GM19324 (cell line): ENCODE data around the gene GMPPB.
A peak's percentile ranks its signal among the peaks of the same experiment; 100 is the strongest.

Source experiments
- ATAC-seq: cut with Tn5 transposase; IDR thresholded peaks from one replicate; pipeline ENCODE4 v1.9.1; 2021; ENCODE audit warnings: mild to moderate bottlenecking, moderate library complexity; ENCODE audit not compliant: unreplicated experiment, low FRiP score

The GMPPB gene

DNA sequence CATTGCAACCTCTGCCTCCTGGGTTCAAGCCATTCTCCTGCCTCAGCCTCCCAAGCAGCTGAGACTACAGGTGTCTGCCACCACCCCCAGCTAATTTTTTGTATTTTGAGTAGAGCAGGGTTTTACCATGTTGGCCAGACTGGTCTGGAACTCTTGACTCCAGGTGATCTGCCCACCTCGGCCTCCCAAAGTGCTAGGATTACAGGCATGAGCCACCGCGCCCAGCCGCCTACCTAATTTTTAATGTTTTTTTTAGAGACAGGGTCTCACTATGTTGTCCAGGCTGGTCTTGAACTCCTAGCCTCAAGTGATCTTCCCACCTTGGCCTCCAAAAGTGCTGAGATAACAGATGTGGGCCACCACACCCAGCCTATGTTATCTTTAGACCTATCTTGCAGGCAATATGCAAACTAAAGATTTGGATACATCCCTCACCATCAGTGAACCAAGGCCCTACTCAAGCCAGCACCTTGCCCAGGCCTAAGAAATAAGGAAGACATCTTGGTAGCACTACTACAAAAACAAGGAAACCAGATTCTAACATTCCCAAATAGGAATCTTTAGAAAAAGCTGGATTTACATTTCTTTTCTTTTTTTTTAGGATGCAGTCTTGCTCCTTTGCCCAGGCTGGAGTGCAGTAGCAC is 6.3 kb upstream of the GMPPB start:
- ATAC-seq, result no peak

DNA sequence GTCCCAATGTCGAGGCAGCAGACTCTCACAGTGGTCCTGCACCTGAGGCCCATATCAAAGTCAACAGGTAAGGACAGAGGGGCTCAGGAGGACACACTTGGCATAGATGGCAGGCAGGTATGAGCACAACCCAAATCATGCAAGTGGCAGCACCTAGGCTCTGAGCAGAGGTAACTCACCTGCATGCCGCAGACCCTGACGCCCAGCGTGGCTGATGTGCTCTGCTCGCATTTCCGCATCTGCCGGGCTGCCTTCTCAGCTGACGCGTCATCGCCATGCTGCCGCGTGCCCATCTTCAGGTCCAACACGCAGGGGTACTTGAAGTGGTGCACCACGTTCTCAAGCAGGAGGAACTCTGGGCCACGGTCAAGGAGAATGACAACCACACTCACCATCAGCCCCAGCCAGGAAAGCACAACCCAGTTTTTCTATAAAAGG is 4.2 kb upstream of the GMPPB start:
- no peak for ATAC-seq

GRCh38 chr3:49727154-49727923 is 3.6 kb upstream of the GMPPB start:
- no peak for ATAC-seq

GRCh38 chr3:49725906-49726681 is 2.3 kb upstream of the GMPPB start:
- no peak for ATAC-seq

GRCh38 chr3:49724586-49724985 is 835 bp upstream of the GMPPB start:
- ATAC-seq, result no peak

DNA sequence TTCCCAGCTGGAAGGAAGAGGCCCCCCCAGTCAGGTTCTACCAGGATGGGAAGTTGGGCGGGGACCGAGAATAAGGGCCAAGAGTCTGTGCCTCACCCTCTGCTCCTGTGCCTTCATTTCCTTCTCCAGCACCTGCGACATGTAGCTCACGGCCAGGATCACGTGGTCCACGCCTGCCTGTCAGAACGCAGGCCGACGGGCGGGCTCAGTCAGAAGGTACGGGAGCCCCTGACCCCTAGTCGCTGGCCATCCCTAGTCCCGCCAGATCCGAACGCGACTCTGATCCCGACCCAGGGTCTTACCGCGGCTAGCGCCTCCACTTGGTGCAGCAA is 489 bp downstream of the GMPPB start:
- peak; percentile 4 for ATAC-seq

- ATAC-seq, result no peak
These were observed 855 bp downstream of the GMPPB start for GRCh38 chr3:49722896-49723295.

GRCh38 chr3:49721896-49722781 is 1.6 kb downstream of the GMPPB start:
- ATAC-seq, result no peak

DNA sequence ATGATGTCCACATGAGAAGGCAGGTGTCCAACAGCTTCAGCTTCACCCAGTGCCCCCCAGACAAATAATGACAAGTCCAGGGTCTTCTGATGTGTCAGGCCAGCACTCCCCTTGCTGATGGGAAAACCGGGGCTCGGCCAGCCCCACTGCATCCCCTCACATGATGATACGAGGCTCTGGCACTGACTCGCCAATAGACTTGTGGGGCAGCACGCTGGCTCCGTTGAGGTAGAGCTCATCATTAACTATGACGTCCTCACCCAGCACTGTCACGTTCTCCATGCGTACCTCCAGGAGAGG is 2.2 kb downstream of the GMPPB start:
- ATAC-seq, result no peak

DNA sequence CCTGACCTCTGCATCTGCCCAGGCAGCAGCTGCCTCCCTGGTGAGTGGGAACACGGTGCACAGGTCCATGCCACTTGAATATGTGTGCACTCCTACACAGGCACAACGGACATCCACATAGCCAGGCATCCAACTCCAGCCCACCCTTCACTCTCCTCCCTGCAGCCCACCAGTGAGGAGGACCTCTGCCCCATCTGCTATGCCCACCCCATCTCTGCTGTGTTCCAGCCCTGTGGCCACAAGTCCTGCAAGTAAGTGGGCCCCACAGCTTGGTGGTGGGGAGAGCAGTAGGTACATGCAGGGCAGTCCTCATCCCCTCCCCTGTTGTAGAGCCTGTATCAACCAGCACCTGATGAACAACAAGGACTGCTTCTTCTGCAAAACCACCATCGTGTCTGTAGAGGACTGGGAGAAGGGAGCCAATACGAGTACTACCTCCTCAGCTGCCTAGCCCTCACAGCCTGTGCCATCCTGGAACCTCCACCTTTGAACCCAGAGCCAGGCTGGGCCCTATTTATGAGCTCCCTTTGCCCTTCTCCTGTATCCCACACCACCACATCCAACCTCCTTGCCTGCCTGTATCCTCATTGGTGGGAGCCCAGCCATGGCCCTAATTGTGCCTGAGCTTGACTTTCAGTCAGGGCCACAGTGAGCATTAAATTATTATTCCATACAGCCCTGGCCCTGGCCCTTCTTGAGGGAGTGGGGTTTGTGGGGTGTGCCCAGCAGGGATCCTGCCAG is 2.7 kb downstream of the GMPPB start:
- ATAC-seq, result no peak

- ATAC-seq, result peak; percentile 35
These were observed 4.4 kb downstream of the GMPPB start, which contains the start of gene AMIGO3 for GRCh38 chr3:49719214-49719884. Gene AMIGO3 (minus strand): TSS chr3:49719684. CDS start chr3:49719465, 219 bp downstream.

DNA sequence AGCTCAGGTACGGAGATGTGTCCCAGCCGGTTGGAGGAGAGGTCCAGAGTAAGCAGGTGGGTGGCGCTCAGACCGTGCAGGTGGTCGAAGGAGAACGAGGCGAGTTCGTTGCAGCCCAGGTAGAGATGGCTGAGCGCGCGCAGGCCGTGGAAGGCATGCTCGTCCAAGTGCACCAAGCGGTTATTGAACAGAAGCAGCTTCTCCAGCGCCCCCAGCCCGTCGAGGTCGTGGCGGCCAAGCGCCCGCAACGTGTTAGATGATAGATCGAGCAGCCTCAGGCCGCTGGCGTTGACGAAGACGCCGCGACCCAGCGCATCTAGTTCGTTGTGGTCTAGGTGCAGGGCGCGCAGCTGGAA is 4.9 kb downstream of the GMPPB start:
- no peak for ATAC-seq

- no peak for ATAC-seq
These were observed 5.5 kb downstream of the GMPPB start for GRCh38 chr3:49717959-49718857.

- ATAC-seq, result no peak
These were observed 6.4 kb downstream of the GMPPB start for GRCh38 chr3:49717211-49717958.

- no peak for ATAC-seq
These were observed 7.0 kb downstream of the GMPPB start for GRCh38 chr3:49716691-49717210.

GRCh38 chr3:49716169-49716568 is 7.6 kb downstream of the GMPPB start:
- ATAC-seq, result no peak

DNA sequence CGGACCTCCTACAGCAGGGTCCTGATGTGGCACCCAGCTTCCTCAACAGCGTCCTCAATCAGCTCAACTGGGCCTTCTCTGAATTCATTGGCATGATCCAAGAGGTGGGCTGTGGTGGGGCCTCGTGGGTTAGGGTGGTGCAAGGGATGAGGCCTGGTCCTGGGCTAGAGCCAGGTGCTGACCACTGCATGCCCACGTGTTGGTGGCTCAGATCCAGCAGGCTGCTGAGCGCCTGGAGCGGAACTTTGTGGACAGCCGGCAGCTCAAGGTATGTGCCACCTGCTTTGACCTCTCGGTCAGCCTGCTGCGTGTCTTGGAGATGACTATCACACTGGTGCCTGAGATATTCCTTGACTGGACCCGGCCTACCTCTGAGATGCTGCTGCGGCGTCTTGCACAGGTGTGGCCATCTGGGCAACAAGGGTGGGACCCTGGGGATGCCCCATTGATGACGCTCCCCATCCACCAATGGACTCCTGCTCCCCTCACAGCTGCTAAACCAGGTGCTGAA is 8.1 kb downstream of the GMPPB start:
- ATAC-seq, result no peak
